ENCODE results near the gene SLC29A1. TPM values are rescaled to one million over a fixed set of nuclear protein-coding genes. Genes with fewer than 3 reads are reported as not detected.

Gene SLC29A1
- total RNA-seq, 1 donor from 2014 or later = 59.8 TPM

DNA sequence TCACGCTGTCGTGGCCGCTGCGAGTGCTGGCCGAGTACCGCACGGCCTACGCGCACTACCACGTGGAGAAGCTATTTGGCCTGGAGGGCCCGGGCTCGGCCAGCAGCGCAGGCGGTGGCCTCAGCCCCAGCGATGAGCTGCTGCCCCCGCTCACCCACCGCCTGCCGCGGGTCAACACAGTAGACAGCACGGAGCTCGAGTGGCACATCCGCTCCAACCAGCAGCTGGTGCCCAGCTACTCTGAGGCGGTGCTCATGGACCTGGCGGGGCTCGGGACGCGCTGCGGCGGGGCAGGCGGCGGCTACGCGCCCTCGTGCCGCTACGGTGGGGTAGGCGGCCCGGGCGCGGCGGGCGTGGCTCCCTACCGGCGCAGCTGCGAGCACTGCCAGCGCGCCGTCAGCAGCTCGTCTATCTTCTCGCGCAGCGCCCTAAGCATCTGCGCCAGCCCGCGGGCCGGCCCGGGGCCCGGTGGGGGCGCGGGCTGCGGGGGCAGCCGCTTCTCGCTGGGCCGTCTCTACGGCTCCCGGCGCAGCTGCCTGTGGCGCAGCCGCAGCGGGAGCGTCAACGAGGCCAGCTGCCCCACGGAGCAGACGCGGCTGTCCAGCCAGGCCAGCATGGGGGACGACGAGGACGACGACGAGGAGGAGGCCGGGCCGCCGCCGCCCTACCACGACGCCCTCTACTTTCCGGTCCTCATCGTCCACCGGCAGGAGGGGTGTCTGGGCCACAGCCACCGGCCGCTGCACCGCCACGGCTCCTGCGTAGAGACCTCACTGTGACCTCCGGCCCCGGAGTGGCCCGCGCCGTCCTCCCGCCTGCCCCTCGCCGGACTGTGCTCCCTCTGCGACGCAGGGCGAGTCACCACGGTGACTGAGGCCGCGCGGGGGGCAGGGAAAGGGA lies 52.6 kb downstream of the SLC29A1 start:
- DNase-seq (no peak), ATAC-seq (peak; percentile 59)
- TF ChIP-seq CTCF (IDR thresholded peaks at IDR 0.05) = no peak
- no peaks in the 10 kb centered on the region for H3K9me3 ChIP-seq
- no peak overlapping the region for H3K27ac ChIP-seq
- peak overlapping the region; percentile 36 for H3K4me3 ChIP-seq
- H3K4me1 ChIP-seq = no peaks in the 10 kb centered on the region
- peaks cover 66% of the 10 kb centered on the region for H3K27me3 ChIP-seq
- intact Hi-C loops (cut with DNase I) = no loop called here
- H3K36me3 ChIP-seq = no peaks in the 10 kb centered on the region

DNA sequence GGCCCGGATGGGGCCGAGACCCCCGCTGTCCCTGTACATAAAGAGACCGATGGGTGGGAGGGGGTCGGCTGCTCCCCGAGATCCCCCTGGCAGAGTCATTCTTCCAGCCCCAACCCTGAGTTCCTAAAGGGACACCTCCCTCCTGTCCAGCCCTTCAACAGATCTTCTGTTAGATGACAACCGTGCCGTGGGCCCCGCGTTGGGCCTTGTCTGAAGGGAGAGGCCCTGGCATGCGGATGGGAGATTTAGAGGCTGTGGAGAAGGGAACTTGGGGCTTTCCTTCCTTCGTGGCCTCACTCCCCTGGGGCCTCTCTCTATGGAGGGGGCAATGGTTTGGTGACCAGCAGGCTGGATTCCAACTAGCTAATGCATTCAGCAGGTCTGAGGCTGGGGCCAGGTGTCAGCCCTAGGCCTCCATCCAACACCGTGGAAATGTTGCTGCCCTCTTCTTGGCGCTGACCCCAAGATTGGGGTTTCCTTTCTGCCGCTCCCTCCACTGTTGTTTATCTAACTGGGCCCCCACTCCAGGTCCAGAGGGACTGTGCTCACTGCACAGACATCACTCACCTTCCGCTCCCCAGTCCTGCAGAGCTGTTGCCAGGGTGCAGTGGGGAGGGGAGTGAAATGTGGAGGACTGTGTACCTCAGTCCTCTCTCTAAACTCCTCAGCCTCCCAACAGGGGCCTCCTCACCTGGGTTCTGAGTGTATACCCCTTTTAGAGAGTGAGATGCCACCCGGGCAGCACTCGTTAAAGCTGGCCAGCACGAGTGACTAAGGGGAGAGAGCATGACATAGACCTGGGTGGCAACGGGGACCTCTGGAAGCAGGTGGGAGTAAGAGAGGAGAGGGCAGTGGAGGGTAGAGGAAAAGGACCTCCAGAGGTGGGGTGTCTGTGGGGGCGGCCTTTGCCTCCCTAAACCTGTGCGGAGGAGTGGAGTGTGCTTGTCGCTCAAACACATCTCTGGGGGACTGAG lies 53.6 kb downstream of the SLC29A1 start:
- intact Hi-C loops (cut with DNase I) = no loop called here

DNA sequence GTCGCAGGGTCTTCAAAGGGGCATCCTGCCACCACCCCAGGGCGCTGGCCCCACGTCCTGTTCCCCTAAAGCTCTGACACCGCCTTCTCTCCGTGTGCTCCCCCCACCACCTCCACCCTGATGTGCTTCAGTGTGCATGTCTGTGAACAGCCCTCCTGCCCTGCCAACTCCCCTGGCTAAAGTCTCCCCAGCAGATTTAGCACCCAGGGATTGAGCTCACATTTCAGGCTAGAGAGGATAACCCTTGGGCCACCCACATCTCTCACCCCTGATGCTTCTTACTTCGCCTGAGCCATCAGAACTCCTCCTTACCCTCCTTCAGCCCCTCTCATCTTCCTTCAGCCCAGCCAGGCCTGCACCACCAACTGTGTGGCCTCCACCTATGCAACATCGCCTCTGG lies 54.4 kb downstream of the SLC29A1 start:
- ATAC-seq (no peak), DNase-seq (no peak)
- Histone ChIP-seq H3K36me3 (no peaks in the 10 kb centered on the region), H3K27ac (no peak overlapping the region), H3K4me3 (no peak overlapping the region), H3K9me3 (no peaks in the 10 kb centered on the region), H3K4me1 (no peaks in the 10 kb centered on the region), H3K27me3 (peaks cover 51% of the 10 kb centered on the region)
- no peak for TF ChIP-seq CTCF (IDR thresholded peaks at IDR 0.05)
- intact Hi-C loops (cut with DNase I) = no loop called here

More for the DNA sequence above, 53.6 kb downstream of the SLC29A1 start:
- Histone ChIP-seq H3K4me1 (no peaks in the 10 kb centered on the region), H3K27me3 (peaks cover 59% of the 10 kb centered on the region), H3K27ac (no peak overlapping the region), H3K4me3 (no peak overlapping the region), H3K36me3 (no peaks in the 10 kb centered on the region), H3K9me3 (no peaks in the 10 kb centered on the region)
- DNase-seq (no peak), ATAC-seq (no peak)
- TF ChIP-seq CTCF (IDR thresholded peaks at IDR 0.05) = no peak

GRCh38 chr6:44278315-44278714 lies 54.9 kb downstream of the SLC29A1 start:
- peaks cover 45% of the 10 kb centered on the region for H3K27me3 ChIP-seq
- H3K4me3 ChIP-seq = no peak overlapping the region
- no peak for TF ChIP-seq CTCF (IDR thresholded peaks at IDR 0.05)
- no peaks in the 10 kb centered on the region for H3K4me1 ChIP-seq
- H3K27ac ChIP-seq = no peak overlapping the region
- ATAC-seq (no peak), DNase-seq (no peak)
- no peaks in the 10 kb centered on the region for H3K36me3 ChIP-seq
- intact Hi-C loops (cut with DNase I) = no loop called here
- H3K9me3 ChIP-seq = no peaks in the 10 kb centered on the region

DNA sequence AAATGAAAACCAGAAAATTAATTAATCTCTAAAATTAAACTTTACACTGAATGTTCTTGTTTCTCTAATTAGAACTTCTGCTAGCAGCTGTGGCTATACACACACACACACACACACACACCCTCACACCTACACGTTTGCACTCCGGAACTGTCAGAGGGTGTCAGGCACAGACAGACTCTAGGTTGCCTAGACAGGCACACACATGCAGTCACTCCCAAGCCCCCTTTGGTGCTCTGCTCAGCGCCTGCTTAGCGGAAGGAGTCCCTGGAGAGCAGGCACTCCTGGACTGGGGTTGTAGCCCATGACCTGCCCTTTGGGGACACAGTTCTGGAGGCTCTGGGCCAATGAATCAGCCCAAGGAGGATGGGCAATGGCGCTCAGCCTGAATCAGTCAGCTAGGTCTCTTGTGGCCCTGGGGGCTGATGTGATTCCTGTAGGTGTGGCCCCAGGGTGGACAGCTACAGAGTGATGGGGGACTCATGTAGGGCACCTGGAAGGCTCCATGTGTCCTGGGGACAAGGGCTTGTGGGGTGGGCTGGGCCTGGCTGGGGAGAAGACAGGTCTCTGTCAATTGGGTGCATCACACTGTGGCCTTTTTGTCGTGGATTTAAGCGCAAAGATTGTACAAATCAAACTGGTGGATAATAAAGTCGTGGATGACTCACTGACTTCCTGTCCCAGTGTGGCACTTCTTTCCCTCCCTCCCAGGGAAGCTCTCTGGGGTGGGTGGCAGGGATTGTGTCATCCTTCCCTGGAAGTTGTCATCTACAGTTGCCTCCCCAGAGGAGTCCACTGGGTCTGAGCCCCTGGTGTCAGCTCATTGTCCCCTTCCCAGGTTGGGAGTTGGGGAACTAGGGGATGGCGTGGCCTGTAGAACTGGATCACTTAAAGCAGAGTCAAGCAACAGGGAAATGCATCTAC lies 55.6 kb downstream of the SLC29A1 start:
- intact Hi-C loops (cut with DNase I) = no loop called here
- Histone ChIP-seq H3K27ac (no peak overlapping the region), H3K4me3 (no peak overlapping the region), H3K4me1 (no peaks in the 10 kb centered on the region), H3K36me3 (no peaks in the 10 kb centered on the region), H3K27me3 (peaks cover 42% of the 10 kb centered on the region), H3K9me3 (no peaks in the 10 kb centered on the region)
- DNase-seq (no peak), ATAC-seq (peak; percentile 33)
- no peak for TF ChIP-seq CTCF (IDR thresholded peaks at IDR 0.05)
